HG02571 (cell line): ENCODE results near the gene MYO5B.
"Not testable (repeated sequence)": the region's sequence is repeated elsewhere in the genome, so short reads cannot be mapped to it uniquely, and the experiment has no call there.

ENCODE experiments used
- ATAC-seq: cut with Tn5 transposase; IDR thresholded peaks from one replicate; pipeline ENCODE4 v1.9.1; 2021; ENCODE audit warnings: mild to moderate bottlenecking, moderate library complexity; ENCODE audit not compliant: unreplicated experiment

MYO5B gene

DNA sequence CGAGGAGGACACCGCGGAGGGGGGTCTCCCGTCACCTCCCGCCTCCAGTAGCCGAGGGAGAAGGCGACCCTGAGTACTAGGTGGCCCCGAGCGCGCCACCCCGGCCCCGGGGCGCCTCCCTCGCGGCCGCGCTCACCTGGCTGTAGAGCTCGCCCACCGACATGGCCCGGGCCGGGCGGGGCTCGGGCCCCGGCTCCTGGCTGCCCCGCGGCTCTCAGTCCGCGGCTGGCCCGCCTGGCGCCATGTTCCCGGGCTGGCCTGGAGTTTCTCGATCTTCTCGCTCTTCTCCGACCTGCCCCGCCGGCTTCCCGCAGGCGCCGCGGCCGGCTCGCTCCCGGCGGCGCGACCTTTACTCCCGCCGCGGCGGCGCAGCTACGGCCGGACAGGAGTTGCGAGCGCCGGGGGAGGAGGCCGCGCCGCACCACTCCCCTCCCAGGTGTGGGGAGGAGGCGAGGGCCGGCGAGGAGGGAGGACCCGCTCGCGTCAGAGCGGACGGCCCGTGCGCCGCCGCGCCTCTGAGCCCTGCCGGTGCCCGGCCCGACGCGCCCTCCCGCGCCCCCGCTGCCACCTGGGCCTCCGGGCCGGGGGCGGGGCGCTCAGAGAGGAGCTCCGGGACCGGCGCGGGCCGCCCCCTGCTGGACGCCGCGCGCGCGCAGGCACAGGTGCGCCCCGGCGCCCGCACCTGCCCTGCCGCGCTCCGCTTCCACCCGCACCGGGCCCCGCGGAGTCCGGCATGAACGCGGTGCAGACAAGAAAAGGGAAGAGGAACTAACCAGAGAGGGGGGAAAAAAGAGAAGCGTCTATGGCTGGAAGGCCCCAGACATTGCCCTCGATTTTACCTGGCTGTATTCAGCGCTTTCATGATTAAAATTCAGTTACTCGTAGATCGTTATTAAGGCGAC lies at the start of gene MYO5B:
MYO5B (minus strand) TSS at position 517 of the 902 bp plus-strand sequence; CDS start at position 163, 354 bp downstream.
- ATAC-seq = peak; percentile 61

DNA sequence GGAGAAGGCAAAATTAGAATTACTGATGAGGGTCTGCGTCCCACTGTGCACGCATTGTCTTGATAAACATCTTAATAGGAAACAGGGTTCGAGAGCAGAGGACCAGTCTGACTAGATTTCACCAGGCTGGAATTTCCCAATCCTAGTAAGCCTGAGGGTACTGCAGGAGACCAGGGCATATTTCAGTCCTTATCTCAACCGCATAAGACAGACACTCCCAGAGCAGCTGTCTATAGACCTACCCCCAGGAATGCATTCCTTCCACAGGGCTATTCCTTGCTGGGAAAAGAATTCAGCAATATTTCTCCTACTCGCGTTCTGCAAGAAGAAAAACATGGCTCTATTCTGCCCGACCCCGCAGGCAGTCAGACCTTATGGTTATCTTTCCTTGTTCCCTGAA lies 46.8 kb upstream of the MYO5B start:
- not testable (repeated sequence) for ATAC-seq

- ATAC-seq = no peak
Measured at GRCh38 chr18:50240080-50240563, 45.2 kb upstream of the MYO5B start.

DNA sequence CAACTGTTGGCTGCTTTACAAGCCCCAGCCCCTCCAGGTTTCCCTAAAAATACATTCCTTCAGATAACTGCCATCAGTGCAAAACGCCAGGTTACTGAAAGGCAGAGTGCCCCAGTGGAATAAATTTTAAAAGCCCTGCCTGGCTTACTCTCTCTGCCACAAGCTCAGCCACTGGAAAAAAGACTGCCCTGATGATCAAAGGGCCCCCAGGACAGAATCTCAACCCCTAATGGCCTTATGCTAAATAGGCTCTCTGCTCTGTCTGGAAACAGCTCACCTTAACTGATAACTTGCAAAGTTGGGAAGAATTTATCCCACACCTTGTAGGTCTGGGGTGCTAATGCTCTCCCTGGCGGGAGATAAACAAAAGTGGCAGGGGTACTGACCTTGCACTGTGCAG lies 37.5 kb upstream of the MYO5B start:
- ATAC-seq = no peak

- ATAC-seq = no peak
Measured at GRCh38 chr18:50231621-50232020, 36.7 kb upstream of the MYO5B start.

- not testable (repeated sequence) for ATAC-seq
Measured at GRCh38 chr18:50220249-50220648, 25.3 kb upstream of the MYO5B start.

- peak; percentile 63 for ATAC-seq
Measured at GRCh38 chr18:50218432-50219197, 23.7 kb upstream of the MYO5B start.

DNA sequence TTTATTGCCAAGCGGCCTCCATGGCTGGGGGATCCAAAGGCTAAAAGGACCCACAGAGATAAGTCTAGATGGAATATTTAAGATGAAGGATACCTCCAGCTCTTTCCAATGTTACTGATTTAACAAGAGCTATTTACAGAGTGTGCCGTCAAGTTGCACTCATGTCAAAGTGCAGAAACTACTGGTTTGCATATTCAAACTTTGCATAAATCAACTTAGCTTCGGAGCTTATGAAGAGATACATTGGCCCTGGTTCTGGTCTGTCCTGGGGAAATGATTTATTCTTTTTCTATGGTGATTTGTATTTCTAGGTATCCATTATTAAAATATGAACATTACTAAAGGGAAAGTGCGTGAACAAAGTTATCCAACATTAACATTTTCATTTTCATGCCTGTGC lies 14.4 kb upstream of the MYO5B start:
- ATAC-seq = no peak

- ATAC-seq = no peak
Measured at GRCh38 chr18:50207722-50208121, 12.8 kb upstream of the MYO5B start.

- ATAC-seq = no peak
Measured at GRCh38 chr18:50203801-50204604, 9.1 kb upstream of the MYO5B start.

GRCh38 chr18:50201476-50202018 lies 6.6 kb upstream of the MYO5B start:
- ATAC-seq = no peak

DNA sequence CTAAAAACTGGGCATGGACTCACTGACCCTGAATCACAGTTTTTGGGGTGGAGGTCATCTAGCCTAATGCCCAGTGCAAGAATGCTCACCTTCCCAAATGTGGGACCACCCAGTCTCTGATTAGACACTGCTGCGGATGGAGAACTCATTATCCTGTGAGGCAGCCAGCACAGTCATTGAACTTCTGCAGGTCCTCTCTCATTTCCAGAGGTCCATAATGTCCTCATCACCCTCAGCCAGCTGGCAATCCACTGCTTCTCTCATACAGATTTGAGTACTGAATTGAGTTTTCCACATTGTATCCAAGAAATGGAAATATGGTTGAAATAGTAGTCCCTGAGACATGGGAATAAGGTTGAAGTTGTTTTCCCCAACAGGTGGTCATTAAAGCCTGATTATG lies 5.0 kb upstream of the MYO5B start:
- no peak for ATAC-seq

GRCh38 chr18:50199346-50199855 lies 4.5 kb upstream of the MYO5B start:
- ATAC-seq = no peak

GRCh38 chr18:50196261-50196660 lies 1.3 kb upstream of the MYO5B start:
- no peak for ATAC-seq

DNA sequence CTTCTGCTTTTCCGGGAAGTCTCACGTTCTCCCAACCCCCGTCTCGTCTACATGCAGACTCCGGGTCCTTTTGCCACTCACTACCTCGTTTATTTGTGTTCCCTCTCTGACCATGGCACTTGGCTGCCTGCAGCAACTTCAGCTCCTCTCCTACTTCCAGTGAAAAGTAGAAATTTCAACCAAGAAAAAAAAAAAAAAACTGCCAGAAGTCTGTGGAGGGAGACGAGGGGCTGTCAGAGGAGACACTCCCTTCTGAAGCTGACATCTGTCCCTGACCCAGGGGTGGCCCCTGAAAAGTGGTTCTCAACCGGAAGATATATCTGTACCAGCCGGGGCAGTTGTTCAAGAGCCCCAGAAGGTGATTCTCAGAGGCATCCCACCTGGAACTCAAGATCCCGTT lies 742 bp upstream of the MYO5B start:
- ATAC-seq = no peak

GRCh38 chr18:50193796-50194630 lies 934 bp downstream of the MYO5B start:
- no peak for ATAC-seq

DNA sequence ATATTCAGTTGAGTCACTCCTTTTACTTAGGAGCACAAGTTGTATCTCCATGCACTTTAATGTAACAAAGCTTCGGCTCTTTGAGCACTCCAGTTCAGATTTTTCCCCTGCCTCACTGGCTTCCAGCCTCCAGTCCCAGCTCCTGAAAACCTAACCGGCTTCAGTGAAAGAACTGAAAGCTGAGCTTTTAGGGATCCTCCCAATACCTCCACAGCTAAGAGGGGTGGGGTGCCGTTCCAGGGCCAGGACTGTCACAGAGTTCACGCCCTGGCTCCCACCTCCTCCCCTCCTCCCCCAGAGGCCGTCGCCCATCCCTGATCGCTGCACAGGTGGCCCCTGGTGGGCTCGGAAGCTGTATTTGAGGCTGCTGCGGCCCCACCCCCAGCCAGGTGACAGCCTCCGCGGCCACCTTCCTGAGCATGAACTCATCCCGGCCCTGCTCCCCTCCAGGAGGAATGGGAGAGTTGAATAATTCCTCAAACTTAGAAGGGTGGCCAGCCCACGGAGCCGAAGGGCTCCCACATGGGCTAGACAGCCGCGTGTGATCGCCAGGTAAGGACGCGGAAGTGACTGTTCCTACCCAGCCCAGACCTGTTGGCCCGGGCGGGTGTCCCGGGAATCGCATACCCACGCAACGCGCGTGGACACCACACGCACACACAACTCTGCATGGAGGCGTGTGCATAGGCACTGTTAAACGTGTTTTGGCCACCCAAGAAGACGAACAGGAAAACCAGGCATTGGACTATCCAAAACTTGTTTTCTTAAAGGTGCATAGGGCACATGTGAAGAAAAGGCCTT lies 1.8 kb downstream of the MYO5B start:
- ATAC-seq = no peak

- no peak for ATAC-seq
Measured at GRCh38 chr18:50190926-50191325, 4.0 kb downstream of the MYO5B start.

GRCh38 chr18:50190236-50190635 lies 4.7 kb downstream of the MYO5B start:
- no peak for ATAC-seq
